Frontal cortex (tissue), 4 donors: Measurements from ENCODE around the gene ABCA1. TPM values are rescaled to one million over a fixed set of nuclear protein-coding genes. Genes with fewer than 3 reads are reported as not detected.
"Not testable (repeated sequence)": the region's sequence is repeated elsewhere in the genome, so short reads cannot be mapped to it uniquely, and the experiment has no call there.

Experiments
- DNase-seq, 2 donors: peaks; one replicate each; pipeline ENCODE4 v3.0.0; 2012; ENCODE audit warnings: low spot score in 2 of 2
- FAIRE-seq: peaks from 2 replicates; lab custom pipeline; 2012; peaks lifted over from hg19 to GRCh38; lab: Jason Lieb, UNC
- total RNA-seq: library from RNA; depleted of rRNA; stranded (reverse); fragments of >200 nt; gene quantifications from one replicate; pipeline ENCODE4 v1.2.3, GENCODE V29; 2014
- donor health status: control.
- donor health status: control.
- donor health status: control.

ABCA1 gene
- total RNA-seq, 1 donor from 2014 or later = 28.5 TPM

DNA sequence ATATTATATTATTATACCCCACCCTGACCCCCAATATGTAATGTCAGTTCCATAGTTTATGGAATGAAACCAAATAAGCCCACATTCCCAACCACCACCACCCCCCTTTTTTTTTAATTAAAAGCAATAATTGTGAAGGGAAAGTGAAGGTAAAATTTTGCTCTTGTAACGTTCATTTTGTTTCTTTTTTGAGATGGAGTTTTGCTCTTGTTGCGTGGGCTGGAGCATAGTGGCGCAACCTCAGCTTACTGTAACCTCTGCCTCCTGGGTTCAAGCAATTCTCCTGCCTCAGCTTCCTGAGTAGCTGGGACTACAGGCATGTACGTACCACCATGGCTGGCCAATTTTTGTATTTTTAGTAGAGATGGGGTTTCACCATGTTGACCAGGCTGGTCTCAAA lies 30.1 kb upstream of the ABCA1 start:
- not testable (repeated sequence) for FAIRE-seq, DNase-seq

DNA sequence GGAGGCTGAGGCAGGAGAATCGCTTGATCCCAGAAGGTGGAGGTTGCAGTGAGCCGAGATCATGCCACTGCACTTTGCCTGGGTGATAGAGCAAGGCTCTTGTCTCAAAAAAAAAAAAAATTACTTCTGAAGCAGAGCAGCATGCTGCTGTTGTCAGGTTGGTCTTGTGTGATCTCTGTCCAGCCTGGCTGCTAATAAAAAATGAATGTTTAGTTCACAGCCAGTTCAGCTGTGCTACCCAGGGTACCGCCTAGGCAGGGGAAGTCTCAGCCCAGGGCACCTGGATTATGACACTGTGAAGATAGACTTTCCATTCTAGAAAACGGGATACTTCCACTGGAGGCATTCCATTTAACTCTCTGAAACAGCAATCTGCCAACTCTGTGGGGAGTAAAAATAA lies 23.5 kb upstream of the ABCA1 start:
- DNase-seq (no peak), FAIRE-seq (no peak)

DNA sequence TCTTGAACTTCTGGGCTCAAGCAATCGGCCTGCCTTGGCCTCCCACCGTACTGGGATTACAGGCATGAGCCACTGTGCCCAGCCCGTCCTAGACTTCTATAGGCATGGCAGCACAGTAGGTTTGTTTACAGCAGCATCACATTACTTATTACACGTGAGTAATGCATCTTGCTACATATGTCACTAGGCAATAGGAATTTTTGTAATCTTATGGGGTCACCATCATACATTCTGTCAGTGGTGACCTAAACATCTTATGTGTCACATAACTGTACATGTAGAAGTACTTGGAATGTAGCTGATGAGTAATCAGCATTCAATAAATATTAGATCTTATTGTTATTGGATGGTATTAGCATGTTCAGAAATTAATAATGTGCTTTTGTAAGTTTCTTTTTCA lies 22.9 kb upstream of the ABCA1 start:
- FAIRE-seq (no peak), DNase-seq (no peak)

DNA sequence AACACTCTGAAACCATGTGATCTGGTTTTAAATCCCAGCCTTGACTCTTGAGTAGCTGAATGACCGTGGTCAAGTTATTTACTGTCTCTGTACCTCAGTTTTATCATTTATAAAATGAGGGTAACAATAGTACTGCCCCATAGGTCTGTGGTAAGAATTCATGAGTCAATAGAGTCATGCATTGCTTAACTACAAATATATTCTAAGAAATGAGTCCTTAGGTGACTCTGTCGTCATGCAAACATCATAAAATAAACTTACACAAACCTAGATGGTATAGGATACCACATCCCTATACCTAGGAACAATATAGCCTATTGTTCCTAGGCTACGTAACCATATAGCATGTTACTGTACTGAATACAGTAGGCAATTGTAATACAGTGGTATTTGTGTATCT lies 20.3 kb upstream of the ABCA1 start:
- DNase-seq = no peak
- no peak for FAIRE-seq

DNA sequence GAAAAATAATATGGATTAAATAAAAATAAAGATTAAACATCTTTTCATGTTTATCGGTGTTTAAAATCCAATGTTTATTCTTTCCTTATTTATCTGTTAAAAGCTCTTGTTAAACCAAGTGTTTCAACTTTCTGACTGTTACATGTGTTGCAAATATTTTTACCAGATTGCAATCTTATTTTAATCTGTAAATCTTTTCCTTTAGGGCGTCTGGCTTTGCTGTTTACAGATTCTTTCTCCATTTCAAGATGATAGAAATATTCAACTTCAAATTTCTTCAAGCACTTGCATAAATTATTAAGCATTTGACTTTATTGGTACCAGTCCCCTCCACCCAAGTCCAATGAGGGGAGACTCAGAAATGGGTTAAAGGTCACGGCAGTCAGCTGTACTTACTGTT lies 16.9 kb upstream of the ABCA1 start:
- FAIRE-seq (no peak), DNase-seq (no peak)

DNA sequence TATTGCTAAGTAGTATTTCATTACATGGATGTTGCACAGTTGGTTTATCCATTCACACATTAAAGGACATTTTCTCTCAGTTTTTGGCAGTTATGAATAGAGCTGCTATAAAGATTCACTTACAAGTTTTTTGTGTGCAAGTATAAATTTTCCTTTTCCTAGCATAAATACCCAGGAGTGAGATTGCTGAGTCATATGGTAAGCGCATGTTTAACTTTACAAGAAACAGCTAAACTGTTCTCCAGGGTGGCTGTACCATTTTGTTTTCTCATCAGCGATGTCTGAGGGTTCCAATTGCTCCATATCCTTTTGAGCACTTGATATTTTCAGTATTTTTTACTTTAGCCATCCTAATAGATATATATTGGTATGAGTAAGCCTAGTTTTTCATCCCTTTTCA lies 16.4 kb upstream of the ABCA1 start:
- DNase-seq = no peak
- FAIRE-seq = no peak

DNA sequence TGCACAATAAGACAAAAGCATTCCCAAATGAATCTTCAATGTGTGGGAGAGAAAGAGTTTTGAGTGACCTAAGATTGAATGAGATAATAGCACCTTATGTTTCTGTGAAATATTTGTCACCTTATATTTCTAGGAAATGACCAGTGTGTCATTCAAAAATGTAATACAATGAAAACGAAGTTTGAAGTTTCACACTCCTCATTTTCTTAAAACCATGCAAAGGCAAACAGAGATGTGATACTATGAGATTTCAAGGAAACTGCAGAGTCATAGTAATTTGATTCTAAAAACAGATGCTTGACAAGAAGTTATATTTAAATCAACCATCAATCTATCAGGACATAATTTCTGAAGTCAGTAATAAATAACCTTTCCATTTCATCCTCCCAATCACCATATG lies 13.6 kb upstream of the ABCA1 start:
- DNase-seq (no peak), FAIRE-seq (no peak)

DNA sequence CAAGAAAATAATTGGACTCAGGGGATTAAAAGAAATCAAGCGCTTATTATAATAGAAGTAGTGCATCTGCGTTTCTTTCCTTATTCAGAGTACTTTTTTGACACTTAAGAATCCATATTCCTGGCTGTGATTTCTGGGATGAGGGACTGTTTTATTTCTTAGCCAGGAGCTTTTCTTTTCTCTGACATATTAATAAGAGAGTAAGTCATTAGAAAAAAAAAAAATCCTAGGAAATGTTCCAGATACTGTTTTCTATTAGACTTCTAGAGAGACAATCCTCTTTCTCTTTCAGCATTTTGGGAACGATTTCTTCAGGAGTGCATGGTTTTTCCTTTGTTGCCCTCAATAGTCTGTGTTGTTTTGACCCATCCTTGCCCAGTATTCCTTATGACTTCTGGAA lies 8.3 kb upstream of the ABCA1 start:
- no peak for FAIRE-seq
- no peak for DNase-seq

DNA sequence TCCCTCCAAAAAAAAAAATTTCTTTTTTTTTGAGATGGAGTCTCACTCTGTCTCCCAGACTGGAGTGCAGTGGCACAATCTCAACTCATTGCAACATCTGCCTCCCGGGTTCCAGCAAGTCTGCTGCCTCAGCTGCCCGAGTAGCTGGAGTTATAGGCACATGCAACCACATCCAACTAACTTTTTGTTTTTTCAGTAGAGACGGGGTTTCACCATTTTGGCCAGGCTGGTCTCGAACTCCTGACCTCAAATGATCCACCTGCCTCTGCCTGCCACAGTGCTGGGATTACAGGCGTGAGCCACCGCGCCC lies 7.5 kb upstream of the ABCA1 start:
- DNase-seq, FAIRE-seq: not testable (repeated sequence)

DNA sequence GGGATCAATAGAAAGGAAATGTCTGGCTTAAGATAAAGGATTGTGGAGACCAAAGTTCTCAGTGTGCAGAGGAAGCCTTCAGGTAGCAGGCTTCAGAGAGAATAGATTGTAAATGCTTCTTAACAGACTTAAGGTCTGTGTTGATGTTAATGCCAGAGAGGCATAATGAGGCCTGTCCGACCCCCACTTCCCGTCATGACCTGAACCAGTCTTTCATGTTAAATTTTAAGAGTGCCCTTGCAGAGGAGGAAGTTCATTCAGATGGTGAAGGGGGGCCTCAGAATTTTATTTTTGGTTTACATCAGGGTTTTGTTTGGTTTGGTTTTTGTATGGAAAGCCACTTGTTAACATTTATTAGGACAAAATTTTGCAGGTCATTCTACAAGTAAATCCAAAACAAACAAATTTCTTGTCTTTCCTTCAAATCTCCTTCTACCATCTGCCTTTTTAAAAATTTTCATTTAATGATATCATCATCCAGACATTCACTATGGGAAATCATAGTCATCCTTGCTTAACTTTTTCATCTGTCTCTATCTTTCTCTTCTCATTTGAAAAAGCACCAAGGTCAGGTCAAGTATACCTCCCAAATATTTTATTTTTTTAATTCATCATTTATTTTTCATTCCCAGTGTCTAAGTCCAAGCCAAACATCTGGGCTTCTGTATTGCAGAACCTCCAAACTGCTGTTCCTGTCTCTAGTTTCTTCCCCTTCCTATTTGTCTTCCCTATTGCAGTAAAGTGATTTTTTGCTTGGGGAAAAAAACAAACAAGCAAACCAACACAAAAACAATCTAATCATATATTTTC lies 6.9 kb upstream of the ABCA1 start:
- DNase-seq = no peak
- FAIRE-seq = no peak

DNA sequence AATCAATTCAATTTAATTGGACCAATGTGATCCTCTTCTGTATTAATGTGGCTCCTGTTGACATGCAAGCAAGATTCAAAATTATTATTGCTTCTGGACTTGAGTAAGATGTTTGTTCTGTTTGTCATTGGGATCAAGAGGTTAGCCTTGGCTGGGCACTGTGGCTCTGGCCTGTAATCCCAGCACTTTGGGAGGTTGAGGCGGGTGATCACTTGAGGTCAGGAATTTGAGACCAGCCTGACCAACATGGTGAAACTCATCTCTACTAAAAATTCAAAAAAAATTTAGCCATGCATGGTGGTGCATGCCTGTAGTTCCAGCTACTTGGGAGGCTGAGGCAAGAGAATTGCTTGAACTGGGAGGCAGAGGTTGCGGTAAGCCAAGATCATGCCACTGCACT lies 5.1 kb upstream of the ABCA1 start:
- not testable (repeated sequence) for DNase-seq, FAIRE-seq

DNA sequence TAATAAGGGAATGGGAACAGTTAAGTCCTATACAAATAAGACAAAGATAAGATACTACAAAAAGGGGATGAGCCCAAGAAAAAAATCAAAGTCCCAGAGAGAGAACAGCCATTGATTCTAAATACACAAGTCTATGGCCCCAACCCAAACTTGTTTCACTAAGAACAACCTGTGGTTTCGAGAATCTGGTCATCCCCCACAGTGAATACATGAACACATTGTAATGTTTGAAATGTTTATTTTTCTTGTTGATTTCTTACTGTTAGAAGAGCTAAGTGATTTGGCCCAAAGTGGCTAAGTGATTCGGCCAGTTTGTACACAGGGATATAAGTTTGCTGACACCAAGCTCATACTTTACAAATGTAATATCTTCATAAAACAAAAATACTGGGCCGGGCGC lies 3.3 kb upstream of the ABCA1 start:
- FAIRE-seq = no peak
- no peak for DNase-seq

DNA sequence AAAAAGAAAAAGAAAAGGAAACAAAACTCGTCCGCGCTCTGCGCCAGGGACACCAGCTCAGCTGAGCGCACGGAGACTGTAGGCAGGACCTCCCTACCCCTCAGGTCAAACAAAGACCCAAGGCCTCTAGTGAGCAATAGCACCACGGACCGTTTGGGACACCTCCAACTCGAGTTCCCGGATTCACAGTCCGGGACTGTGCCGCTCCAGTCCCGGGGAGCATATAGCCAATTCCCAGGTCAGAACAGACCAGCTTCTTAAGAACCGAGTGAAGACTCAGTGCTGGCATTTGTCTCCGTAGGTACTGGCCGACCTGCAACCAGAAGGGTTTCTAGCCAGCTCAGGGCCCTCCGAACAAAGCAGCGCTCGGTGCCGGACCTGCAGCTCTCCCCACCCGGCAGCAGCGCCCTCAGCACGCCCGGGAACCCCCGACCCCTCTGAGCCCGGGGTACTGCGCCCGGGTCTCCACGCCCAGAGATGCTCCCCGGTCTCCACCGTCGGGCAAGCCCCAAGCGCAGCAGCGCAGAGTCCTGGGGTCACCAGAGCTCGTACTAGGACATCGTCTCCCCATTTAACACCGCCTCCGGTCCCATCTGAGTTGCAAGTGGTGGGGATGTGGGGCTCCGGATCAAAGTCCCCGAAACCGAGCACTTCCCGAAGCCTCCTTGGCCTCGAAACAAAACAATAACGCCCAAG lies 591 bp downstream of the ABCA1 start:
- DNase-seq = peak; percentile 33 to 63
- no peak for FAIRE-seq

DNA sequence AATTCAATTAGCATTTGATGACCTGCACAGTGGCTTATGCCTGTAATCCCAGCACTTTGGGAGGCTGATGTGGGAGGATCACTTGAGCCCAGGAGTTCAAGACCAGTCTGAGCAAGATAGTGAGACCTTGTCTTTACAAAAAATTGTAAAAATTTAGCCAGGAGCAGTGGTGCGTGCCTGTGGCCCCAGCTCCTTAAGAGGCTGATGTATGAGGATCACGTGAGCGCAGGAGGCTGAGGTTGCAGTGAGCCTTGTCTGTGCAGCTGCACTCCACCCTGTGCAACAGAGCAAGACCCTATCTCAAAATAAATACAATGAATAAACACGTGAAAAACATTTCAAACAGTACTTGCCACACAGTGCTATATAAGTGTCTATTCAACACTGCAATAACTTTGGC lies 4.2 kb downstream of the ABCA1 start:
- FAIRE-seq (no peak), DNase-seq (no peak)

DNA sequence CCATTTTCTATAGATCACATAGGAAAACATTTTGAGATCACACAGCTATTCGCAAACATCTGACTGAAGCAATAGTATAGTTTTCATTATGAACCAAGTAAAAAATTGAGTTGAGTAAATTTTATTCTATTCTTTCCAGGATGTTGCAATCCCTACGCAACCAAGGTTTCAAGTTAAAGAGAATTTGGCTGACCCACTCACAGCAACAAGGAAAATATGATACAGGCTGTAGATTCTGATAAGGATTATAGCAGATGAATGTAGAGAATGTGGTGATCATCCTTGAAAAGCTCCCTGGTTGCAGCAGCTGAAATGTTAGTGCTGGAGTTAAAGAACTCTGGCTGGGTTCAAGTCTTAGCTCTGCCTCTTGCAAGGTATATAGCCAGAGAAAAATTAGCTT lies 4.7 kb downstream of the ABCA1 start:
- no peak for DNase-seq
- FAIRE-seq = no peak

DNA sequence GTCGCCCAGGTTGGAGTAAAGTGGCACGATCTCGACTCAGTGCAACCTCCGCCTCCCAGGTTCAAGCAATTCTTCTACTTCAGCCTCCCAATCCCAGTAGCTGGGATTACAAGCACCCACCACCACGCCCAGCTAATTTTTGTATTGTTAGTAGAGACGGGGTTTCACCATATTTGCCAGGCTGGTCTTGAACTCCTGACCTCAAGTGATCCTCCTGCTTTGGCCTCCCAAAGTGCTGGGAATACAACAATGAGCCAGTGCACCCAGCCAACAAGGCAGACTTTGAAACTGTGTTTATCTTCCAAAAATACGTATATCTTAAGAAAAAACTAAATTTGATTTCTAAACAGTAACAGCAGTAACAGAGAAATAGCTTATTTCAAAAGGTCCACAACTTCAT lies 5.2 kb downstream of the ABCA1 start:
- not testable (repeated sequence) for FAIRE-seq, DNase-seq

DNA sequence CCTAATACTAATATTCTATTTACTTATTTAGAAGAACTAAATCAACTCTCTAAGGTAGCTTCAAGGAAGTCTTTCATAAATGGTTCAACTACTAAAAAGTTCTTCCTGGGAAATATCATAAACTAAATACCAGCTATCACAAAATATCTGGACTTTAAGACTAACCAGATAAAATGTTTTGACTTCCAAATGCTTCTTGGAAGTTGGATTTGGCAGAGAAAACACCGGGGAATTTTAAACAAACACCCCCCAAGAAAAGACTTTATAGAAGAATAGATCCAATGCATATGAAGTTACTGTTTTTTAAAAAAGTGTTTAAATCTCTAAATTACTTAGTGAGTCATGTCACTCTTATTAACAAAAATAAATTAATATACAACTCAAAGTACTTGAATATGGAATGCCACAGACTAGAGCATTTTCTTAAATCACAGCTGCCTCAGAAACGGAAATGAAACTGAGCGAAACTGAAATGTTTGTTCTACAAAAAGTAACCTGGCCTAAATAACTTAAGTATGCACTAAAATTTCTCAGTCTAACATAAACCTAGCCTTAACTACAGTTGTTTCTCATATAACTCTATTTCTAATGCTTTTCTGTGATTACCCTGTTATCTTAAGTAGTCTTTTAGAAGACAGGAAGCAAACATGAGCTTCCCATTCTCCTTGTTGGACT lies 6.8 kb downstream of the ABCA1 start:
- no peak for DNase-seq
- peak; percentile 48 for FAIRE-seq

DNA sequence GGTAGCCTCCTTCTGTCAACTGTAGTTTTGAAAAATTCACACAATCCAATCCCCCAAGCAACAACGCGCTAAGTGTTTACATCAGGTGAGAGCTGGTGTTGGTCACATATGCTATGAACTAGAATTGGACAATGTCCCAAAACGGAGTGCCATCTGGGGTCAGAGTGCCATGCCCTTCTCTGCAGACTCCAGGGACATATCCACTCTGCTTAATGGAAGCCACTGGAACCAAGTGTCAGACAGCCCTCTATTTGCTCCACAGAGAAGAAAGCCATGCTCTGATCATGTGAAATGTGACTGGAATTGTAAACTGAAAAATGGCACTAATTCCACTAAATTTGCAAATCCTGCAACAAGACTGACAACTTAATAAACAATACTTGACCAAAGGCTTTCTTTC lies 12.2 kb downstream of the ABCA1 start:
- FAIRE-seq = no peak
- no peak for DNase-seq

DNA sequence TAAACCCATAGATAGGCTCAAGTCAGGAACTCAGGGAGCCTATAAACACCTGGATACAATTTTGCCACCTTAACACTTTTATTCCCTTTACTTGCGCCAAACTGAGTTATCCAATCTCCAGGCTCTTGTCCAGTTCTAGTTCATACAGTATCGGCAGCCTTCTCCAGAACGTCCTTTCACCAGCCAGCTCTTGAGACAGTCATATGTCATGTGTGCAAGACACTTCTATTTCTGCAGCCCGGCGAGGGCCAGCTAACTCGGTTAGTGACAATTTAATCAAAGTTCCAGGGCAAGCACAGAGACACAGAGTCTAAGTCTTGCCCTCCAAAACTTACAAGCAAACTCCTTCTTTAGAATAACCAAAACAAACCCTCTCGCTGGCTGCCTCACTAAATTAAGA lies 12.9 kb downstream of the ABCA1 start:
- FAIRE-seq (no peak), DNase-seq (no peak)

DNA sequence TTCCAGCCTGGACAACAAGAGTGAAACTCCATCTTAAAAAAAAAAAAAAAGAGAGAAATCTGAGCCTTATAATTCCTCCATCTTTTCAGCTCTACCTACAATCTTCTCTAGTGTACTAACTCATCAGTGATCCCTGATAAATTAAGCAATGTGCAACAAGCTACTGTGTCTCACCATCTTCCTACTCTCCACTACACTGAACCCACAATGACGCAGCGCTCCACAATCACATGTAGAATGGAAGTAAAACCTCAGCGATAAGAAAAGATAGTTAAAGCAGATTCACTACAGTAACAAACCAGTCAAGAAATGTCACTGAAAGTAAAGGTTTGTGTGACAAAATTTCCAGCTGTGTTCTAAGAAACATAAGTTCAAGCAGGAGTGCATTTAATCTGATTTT lies 13.5 kb downstream of the ABCA1 start:
- DNase-seq (no peak), FAIRE-seq (no peak)

DNA sequence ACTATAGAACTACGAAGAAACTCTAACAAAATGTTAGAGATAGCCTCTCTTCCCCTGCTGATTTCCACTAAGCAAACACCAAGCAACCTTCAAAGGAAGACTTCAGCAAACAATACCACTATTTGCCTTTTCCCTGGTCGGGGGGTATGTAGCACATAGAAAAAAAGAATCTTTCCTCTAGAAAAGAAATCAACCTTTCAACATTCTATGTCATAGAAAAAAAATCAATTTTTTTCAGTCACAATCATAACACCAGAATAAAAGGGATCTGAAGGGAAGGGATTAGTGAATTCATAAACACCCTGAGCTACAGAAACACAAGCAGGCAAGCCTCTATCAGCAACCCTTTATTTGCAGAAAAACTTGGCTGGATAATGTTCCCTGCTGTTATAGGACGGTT lies 15.3 kb downstream of the ABCA1 start:
- DNase-seq (no peak), FAIRE-seq (no peak)
